ENCODE measurements around the gene RPS16. TPM values are rescaled to one million over a fixed set of nuclear protein-coding genes. Genes with fewer than 3 reads are reported as not detected.

Gene RPS16
- total and polyA plus RNA-seq, 2 of the 13 experiments (the other 11 are each of a cell fraction or from before 2014, with no cell fraction given) = 488 to 2,583 TPM

GRCh38 chr19:39401549-39402345, 34.0 kb downstream of the RPS16 start (continued):
- TF ChIP-seq ZNF704 (CRISPR knock-in tag; IDR thresholded peaks at IDR 0.05; ENCODE audit: borderline replicate concordance) (peak; percentile 93; the same call in 1 of the 2 replicates), MTA3 (CRISPR knock-in tag; IDR thresholded peaks at IDR 0.05) (no peak), ZMYM2 (CRISPR knock-in tag; IDR thresholded peaks at IDR 0.05) (0 out of 2 replicates have a peak, but pooled peaks have one; percentile 55), RAD21 (CRISPR knock-in tag; IDR thresholded peaks at IDR 0.05) (0 out of 2 replicates have a peak, but pooled peaks have one; percentile 14), SAFB2 (CRISPR knock-in tag; IDR thresholded peaks at IDR 0.05; ENCODE audit: borderline replicate concordance, low read depth) (no peak), ZNF670 (CRISPR knock-in tag; IDR thresholded peaks at IDR 0.05; ENCODE audit: borderline replicate concordance) (peak; percentile 92; the same call in 1 of the 2 replicates), PAX8 (CRISPR knock-in tag; IDR thresholded peaks at IDR 0.05; ENCODE audit: borderline replicate concordance) (no peak), ZBTB40 (IDR thresholded peaks at IDR 0.05) (no peak), ZBTB40 (CRISPR knock-in tag; IDR thresholded peaks at IDR 0.05) (peak; percentile 94), BRF2 (CRISPR knock-in tag; IDR thresholded peaks at IDR 0.05) (no peak), DPF2 (CRISPR knock-in tag; IDR thresholded peaks at IDR 0.05; ENCODE audit: borderline replicate concordance, low read depth) (peak; percentile 79), NRL (CRISPR knock-in tag; IDR thresholded peaks at IDR 0.05; ENCODE audit: borderline replicate concordance) (peak; percentile 95; the same call in 1 of the 2 replicates), PTBP1 (IDR thresholded peaks at IDR 0.05; ENCODE audit: low read depth, low read length, poor library complexity, severe bottlenecking) (no peak), ZNF205 (CRISPR knock-in tag; IDR thresholded peaks at IDR 0.05) (peak; percentile 85), HMGA1 (CRISPR knock-in tag; conservative IDR thresholded peaks at IDR 0.05) (no peak), SNRNP70 (IDR thresholded peaks at IDR 0.05; ENCODE audit: low read depth, low read length) (no peak)

All from HepG2 (cell line).